HG03196 (cell line): Measurements from ENCODE around the gene RFPL1.

ENCODE experiments used
- ATAC-seq: cut with Tn5 transposase; IDR thresholded peaks from one replicate; pipeline ENCODE4 v1.9.1; 2021; ENCODE audit not compliant: unreplicated experiment

RFPL1 gene

DNA sequence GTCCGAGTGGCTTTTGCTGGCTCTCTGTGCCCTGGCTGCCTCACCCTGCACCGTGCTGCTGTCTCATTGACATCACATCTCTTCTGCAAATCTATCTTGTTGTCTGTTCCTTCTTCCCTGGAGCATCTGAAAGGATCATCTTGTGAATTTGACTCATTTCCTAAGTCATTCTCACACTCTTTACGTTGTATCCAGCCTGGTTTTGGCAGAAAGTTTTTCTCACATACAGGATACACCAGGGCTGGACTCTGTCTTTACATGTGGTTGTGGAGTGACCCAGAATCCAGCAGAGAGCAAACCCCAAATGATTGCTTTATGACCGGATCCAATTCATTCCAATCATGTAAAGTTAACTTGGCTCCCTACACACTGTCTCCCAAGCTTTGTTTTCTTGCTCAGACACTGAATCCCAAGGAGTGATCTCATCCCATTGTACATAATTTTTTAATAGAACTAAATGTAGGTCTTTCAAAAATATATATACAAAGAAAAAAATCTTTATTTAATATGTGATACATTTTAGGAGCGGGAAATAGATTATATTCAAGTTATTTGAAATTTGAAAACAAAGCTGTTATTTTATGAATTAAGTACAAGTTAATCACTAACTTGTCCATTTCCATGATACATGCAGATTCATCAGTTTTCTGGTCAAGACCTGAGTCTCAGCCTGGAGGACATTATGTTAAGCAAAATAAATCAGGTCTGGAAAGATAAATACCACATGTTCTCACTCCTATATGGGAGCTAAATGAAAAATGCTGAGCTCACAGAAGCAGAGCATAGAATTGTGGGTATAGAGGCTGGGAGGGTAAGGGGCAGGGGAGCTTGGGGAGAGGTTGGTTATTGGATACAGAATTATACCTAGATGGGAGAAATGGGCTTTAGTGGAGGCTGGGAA lies 2.9 kb upstream of the RFPL1 start:
- no peak for ATAC-seq

GRCh38 chr22:29442976-29443375 lies 4.6 kb downstream of the RFPL1 start:
- no peak for ATAC-seq

GRCh38 chr22:29443452-29443851 lies 5.1 kb downstream of the RFPL1 start:
- no peak for ATAC-seq

DNA sequence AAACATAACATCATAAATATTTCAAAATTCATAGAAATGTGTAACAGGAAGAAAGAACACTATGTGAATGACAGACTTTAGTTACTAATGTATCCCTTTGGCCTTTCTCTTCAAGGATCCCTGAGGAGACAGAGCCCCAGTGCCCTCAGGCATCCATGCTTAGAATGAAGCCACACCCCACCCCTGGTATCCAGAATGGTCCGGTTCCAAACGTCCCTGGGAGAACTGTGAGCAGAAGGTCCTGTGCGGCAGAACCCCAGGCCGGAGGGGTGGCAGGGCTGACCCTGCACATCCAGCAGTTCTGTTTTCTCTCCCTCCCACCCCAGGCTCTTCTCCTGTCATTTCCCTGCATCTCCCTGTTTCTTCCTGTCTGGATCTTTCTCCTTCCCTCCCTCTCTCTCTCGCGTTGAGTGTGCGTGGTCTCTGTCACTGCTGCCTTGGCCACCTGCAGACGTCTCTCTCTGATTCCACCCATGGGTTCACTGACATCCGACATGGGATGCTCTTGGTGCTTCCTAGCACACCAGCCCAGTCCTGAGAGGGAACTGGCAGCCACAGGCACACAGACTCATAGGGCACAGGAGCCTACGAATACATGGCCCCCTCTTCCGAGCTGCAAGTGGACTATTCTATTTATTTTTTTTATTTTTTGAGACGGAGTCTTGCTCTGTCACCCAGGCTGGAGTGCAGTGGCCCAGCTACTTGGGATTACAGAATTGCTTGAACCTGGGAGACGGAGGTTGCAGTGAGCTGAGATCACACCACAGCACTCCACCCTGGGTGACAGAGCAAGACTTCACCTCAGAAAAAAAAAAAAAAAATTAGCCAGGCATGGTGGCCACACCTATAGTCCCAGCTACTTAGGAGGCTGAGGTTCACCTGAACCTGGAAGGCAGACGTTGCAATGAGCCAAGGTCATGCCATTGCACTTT lies 5.7 kb downstream of the RFPL1 start:
- no peak for ATAC-seq

GRCh38 chr22:29445508-29445907 lies 7.1 kb downstream of the RFPL1 start:
- ATAC-seq, result no peak

- ATAC-seq, result no peak
These were observed 9.5 kb downstream of the RFPL1 start for GRCh38 chr22:29447906-29448305.

DNA sequence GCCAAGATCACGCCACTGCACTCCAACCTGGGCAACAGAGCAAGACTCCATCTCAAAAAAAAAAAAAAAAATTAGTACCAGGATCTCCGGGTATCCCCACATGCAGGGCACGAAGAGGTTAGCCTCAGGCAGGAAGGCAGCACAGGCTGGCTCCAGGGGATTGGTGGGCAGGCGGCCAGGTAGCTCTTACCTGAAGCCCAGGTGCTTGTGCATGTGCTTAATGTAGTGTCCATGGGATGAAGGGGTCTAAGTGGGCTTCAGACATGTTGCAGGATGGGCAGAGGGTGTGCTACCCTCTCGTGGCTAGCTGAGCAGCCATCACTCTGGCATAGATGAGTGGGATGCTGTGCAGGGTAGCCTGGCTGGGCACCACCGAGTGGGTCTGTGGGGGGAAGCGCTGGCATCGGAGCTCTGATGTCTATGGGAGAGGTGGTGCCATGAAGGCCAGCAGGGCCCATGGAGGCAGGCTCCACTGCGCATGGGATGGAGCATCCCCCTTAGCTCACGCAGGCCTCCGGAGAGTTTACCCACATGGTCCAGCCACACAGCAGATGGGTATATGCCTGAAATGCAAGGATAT lies 11.0 kb downstream of the RFPL1 start:
- no peak for ATAC-seq

DNA sequence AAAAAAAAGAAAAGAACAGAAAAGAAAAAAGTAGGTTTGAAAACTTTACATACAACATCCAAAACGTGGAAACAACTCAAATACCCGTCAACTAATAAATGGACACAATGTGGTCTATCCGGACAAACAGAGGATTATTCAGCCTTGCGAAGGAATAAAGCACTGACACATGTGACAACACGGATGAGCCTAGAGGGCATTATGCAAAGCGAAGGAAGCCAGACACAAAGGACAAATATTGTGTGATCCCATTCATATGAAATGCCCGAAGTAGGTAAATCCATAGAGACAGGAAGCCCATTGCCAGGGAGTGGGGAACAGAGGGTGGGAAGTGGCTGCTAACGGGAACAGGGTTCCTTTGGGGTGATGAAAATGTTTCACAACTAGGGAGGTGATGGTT lies 11.8 kb downstream of the RFPL1 start:
- no peak for ATAC-seq

- ATAC-seq, result no peak
These were observed 13.5 kb downstream of the RFPL1 start for GRCh38 chr22:29451863-29452262.

DNA sequence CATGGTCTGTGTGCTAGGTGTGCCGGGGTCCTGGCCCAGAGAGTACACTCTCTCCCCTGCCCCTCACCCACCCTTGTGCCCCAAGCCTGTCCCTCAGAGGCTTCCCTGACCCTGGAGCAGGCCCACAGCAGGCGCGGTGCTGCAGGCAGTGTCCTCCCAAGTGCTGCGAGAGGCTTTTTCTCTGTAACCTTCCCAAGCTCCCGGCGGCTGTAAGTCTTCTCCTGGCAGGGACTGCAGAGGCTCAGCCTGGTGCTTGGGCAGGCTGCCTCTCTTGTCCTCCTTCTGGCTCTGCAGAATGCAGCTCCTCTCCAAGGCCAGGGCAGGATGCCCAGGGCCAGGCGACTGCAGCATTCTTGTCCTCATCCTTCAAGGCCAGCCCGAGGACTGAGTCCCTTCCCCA lies 15.9 kb downstream of the RFPL1 start:
- ATAC-seq, result no peak

GRCh38 chr22:29456211-29456671 lies 17.9 kb downstream of the RFPL1 start:
- no peak for ATAC-seq

- no peak for ATAC-seq
These were observed 19.3 kb downstream of the RFPL1 start for GRCh38 chr22:29457730-29458129.

DNA sequence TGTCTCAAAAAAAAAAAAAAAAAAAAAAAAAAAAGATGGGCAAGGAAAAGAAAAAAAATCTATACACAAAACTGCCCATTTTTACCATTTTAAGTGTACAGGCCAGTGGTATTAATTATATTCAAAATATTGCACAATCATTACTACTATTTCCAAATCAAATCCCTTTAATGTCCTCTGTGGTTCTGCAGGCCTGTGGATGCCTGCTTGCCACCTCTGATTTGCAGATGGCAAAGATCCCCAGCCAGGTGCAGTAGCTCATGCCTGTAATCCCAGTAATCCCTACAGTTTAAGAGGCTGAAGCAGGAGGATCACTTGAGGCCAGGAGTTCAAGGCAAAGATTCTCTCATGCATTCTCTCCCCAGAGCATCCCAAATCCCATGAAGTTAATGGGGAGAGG lies 20.2 kb downstream of the RFPL1 start:
- ATAC-seq, result no peak

- ATAC-seq, result no peak
These were observed 21.4 kb downstream of the RFPL1 start for GRCh38 chr22:29459773-29460172.

GRCh38 chr22:29461263-29461662 lies 22.9 kb downstream of the RFPL1 start:
- ATAC-seq, result no peak

GRCh38 chr22:29463629-29464028 lies 25.2 kb downstream of the RFPL1 start:
- ATAC-seq, result no peak

- ATAC-seq, result no peak
These were observed 26.2 kb downstream of the RFPL1 start for GRCh38 chr22:29464581-29464980.

DNA sequence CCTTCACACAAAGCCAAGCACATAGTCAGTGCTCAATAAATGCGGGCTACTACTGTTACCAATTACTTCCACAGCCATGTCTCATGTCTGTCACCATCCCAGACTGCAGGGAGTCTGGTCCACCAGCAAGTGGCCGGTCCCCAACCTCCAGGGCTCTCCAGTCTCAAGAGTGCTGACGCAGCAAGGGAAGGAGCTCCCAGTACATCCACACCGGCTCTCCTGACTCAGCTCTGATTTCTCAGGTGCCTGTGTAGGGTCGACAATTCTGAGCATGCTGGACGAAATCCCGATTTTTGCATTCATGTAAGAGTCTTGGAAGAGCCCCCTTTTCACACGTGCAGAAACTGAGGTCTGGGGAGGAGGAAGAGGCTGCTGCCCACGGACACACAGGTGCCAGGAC lies 31.4 kb downstream of the RFPL1 start:
- no peak for ATAC-seq

DNA sequence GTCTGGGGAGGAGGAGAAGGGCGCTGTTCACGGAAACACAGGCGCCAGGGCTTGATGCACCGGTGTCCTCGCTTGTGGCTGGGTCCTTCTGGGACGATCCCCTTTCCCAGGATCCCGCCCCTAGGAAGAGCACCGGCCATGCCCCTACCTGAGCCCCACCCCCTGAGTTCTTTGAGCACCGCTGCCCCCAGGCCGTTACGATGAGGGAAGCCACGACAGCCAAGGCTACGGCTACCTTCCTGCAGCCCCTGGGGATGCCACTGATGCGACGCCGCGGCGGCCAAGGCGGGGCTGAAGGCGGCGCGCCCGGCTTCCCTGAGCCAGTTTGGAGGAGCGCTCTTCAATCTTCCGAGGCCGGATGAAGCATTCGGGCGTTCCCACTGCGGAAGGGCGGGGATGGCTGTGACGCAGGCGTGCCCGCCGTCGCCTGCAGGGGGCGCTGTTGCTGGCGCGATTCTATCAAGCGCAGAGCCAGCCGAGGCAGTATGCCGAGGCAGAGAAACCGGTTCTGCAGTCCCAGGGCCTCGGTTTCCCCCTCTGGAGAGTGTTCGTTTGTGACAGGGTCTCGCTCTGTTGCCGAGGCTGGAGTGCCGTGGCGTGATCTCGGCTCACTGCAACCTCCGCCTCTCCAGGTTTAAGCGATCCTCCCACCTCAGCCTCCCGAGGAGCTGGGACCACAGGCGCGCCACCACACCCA lies 31.9 kb downstream of the RFPL1 start:
- no peak for ATAC-seq

DNA sequence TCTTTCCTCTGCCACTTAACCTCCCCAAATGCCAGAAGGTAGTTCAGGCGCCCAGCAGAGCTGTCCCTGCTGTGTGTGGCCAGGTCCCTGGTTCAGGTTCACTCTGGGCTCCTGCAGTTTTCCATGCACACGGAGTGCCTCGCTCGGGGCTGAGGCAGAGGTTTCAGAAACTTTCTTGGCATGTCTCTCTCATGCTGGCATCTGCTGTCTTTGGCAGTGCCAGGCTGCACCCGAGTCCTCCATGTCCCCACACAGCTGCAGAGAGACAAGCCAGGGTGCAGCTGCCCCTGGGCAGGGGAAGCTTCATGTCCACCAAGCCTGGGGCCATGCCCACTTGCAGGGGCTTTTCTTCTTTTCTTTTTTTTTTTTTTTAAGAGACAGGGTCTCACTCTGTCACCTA lies 34.6 kb downstream of the RFPL1 start:
- ATAC-seq, result no peak

GRCh38 chr22:29475550-29475949 lies 37.2 kb downstream of the RFPL1 start:
- no peak for ATAC-seq
